Activated CD4-positive, alpha-beta T cell treated with anti-CD3 and anti-CD28 coated beads for 4 hours (primary cell): ENCODE results near the gene KAZN.

ENCODE experiments used
- DNase-seq, 2 donors: peaks; one replicate each; pipeline ENCODE4 v3.0.0-alpha.2; 2020

The KAZN gene

GRCh38 chr1:14923727-14924452 lies 325.4 kb downstream of the KAZN start:
- peak in 1 of 2 donors; percentile 24 for DNase-seq

- DNase-seq = no peak
Measured at GRCh38 chr1:14924455-14925331, 326.2 kb downstream of the KAZN start.

- DNase-seq = no peak
Measured at GRCh38 chr1:14925336-14926136, 327.1 kb downstream of the KAZN start.

GRCh38 chr1:14926229-14926628 lies 327.7 kb downstream of the KAZN start:
- no peak for DNase-seq

- DNase-seq = no peak
Measured at GRCh38 chr1:14926818-14927575, 328.5 kb downstream of the KAZN start.

GRCh38 chr1:14928412-14928811 lies 329.9 kb downstream of the KAZN start:
- DNase-seq = no peak

- DNase-seq = no peak
Measured at GRCh38 chr1:14928886-14929546, 330.5 kb downstream of the KAZN start.

- no peak for DNase-seq
Measured at GRCh38 chr1:14929547-14930246, 331.2 kb downstream of the KAZN start.

GRCh38 chr1:14930247-14930965 lies 331.9 kb downstream of the KAZN start:
- DNase-seq = no peak

GRCh38 chr1:14932034-14932638 lies 333.7 kb downstream of the KAZN start:
- DNase-seq = no peak

- no peak for DNase-seq
Measured at GRCh38 chr1:14934867-14935266, 336.4 kb downstream of the KAZN start.

GRCh38 chr1:14936815-14937214 lies 338.3 kb downstream of the KAZN start:
- DNase-seq = no peak

GRCh38 chr1:14937288-14937949 lies 338.9 kb downstream of the KAZN start:
- DNase-seq = no peak

GRCh38 chr1:14939527-14940284 lies 341.2 kb downstream of the KAZN start:
- no peak for DNase-seq

GRCh38 chr1:14940285-14940870 lies 341.9 kb downstream of the KAZN start:
- DNase-seq = no peak

GRCh38 chr1:14941864-14942263 lies 343.4 kb downstream of the KAZN start:
- DNase-seq = no peak

- DNase-seq = no peak
Measured at GRCh38 chr1:14944471-14944985, 346.0 kb downstream of the KAZN start.
